GM21737 (cell line): Measurements from ENCODE around the gene C1orf146.
"Not testable (repeated sequence)": the region's sequence is repeated elsewhere in the genome, so short reads cannot be mapped to it uniquely, and the experiment has no call there.

Source experiments
- ATAC-seq: cut with Tn5 transposase; IDR thresholded peaks from one replicate; pipeline ENCODE4 v1.9.1; 2021; ENCODE audit warnings: mild to moderate bottlenecking, moderate library complexity; ENCODE audit not compliant: unreplicated experiment

The C1orf146 gene, protein sequence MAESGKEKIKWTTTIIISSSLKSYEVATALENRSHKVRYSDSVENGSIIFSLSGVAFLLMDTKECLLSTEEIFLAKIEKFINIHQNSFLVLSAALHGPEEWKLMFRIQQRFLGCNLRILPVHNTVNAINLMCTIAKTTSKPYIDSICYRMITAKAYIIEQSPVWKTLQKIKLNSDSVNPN

DNA sequence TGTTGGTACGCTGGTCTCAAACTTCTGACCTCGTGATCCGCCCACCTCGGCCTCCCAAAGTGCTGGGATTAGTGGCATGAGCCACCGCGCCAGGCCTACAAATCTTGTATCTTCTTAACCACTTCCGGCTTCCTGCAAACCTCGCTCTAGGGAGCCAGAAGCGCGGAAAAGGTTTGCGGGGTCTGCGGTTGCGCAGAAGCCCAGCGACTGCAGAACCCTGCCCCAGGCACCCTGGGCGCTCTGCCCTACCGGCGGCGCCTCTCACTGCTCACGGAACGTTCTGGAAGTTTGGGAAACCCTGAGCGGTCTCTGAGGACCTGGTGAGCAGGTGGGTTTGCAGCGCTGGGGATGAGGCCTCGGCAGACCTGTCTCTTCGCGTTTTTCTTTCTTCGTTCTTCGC lies at the start of gene C1orf146:
Gene C1orf146, plus strand, starts transcription at position 195 of the 400 bp plus-strand sequence. CDS start 13,506 bp downstream, outside the sequence.
- ATAC-seq: no peak

DNA sequence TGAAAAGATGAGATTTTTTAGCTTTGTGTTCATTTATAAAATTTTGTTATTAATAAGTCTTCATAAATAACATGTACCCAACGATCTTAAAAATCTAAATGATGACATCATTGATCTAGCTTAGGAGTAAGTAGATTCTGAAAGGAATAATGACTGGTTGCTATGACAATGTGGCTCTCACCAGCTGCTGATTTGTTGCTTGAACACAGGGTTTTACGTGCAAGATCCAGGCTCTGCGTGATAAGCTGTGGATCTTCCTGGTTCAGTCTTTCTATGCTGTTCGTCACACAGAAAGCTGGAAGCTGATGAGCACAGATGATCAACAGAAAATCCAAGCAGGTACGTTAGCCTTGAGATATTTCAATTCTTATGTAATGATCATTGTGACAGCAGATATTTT lies 49.1 kb upstream of the C1orf146 start:
- ATAC-seq: no peak

DNA sequence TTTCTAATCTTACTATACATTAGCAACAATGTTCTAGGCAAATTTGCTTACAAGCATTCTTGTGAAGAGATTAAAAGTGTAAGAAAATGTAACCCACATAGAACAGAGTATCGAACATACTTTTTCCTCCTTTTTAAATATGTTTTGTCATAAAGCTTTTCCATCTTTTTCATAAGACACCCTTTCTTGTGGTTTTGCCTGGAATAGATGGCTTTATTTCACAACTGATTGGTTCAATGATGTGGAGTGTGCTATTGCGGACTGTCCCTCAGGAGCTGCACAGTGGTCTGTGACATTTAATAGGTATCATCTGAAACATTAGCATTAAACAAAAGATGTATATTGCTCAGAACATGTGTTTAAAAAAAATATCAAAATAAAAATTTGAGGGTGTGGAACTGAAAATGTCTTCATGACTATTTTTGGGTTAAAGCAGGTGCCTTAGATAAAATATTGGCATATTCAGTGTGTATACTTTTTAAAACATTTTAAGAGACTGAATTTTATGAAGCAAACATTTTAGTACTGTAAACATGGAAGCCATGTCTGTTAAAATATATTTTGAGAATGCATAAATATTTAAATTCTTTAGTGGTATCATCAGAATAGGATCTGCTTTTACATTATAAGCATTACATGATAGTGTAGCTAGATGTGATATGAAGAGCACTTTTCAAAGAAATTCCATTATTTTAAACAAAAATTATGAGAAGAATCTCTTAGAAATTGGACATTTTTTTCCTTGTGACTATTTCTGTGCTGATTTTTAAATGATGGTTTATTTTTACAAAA lies 48.3 kb upstream of the C1orf146 start:
- ATAC-seq: no peak

DNA sequence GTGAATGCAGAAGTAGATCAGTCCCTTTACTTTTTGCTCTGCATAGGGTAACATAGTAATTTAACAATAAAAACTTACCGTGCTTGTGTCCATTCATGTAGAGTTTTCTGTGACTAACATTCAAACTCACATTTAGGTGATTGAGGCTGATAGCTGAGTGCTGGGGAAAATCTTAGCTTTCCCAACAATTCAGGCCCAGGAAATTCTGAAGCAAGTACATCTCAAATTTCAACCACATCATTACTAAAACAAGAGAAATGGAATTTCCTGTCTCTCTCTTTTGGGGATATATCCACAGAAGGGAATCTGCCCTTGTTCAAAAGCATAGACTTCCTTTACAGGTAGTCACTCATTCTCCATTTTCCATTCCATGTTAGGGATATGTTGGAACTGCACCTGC lies 33.1 kb upstream of the C1orf146 start:
- ATAC-seq: no peak

DNA sequence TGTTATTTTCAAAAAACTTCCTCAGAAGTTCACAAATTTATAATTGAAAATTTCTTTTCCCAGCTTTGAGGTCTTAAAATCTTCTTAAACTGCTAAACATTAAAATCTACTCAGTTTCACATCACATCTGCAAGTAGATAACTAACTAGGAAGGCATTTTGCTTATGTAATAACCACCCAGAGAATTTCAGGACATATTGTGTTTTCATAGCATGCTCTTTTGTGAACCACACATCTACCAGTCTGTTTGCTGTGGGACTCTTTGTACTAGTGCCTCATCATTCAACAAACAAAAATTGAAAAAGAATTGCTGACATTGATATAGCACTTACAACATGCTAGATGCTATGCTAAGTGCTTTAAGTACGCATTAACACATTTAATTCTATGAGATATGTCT lies 31.6 kb upstream of the C1orf146 start:
- ATAC-seq: no peak

DNA sequence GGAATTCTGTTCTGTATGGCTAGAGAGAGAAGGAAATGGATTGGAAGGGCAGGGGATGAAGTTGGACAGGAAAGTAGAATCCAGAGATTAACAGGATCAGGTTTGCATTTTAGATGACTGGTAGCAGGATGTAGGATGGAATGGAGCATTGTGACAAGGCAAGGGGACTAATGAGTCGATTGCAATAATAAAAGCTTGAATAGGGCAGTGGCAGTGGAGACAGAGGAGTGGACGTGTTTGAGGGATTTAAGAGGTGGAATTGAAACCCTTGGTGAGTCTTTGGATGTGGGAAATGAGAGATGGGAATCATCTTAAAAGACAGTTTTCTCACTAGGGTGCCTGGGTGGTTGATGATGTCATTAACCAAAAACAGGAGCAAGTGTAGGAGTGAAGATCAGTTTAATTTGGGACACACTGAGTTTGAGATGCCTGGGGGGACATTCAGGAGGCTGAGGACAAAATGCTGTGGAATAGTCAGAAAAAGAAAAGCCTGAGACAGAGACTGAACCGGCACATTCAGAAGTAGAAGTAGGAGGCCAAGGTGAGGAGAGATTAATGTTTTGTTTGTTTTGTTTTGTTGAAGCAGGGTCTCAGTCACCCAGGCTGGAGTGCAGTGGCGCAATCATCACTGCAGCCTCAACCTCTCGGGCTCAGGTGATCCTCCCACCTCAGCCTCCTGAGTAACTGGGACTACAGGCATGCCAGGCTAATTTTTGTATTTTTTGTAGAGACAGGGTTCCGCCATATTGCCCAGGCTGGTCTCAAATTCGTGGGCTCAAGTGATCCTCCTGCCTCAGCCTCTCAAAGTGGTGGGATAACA lies 29.1 kb upstream of the C1orf146 start:
- no peak for ATAC-seq

GRCh38 chr1:92191726-92192125 lies 26.0 kb upstream of the C1orf146 start:
- ATAC-seq: no peak

DNA sequence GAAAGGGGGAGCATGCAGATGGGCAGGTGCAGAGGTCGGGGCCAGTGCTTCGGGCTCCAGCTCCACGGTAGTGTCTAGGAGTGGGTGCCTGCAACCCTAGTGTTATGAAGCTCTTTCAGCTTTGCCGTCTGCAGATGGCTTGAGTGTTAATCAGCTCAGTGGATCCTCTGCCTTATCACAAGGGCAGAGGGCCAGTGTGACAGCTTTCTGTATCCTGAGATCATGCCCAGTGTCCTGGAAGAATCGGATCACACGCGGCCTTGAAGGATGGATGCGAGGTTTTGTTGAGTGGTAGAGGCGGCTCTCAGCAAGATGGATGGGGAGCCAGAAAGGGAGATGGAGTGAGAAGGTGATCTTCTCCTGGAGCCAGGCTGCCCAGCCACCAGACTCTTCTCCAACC lies 25.5 kb upstream of the C1orf146 start:
- ATAC-seq: no peak

DNA sequence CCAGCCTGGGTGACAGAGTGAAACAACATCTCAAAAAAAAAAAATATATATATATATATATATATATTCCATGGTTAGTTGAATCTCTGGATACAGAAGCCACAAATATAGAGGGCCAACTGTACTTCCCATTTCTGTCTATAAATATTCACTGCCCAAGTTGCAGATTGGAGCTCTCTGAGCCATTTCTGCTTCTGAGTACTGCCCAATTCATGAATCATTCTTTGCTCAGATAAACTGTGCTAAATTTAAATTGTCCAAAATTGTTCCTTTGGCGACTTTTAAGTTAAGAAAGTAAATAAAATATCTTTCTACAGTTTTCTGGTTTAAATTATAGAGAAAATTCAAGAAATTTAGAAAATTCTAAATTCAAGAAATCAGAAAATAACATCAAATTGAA lies 23.2 kb upstream of the C1orf146 start:
- ATAC-seq: no peak

DNA sequence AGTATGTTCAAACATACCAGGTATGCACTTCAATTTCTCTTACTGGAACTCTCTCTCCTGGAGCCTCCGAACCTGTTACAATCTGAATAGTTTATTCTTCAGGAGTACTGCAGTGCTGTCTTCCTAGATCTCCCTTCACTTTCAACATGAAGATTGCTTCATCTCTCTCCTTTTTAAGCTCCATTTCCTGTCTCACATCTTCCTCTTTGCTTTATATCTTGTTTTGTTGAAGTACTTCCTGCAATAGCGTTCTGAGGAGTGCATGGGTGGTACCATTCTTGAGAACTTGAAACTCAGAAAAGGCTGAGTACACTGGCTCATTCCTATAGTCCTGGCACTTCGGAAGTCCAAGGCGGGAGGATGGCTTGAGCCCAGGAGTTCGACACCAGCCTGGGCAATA lies 15.7 kb upstream of the C1orf146 start:
- no peak for ATAC-seq

- no peak for ATAC-seq
Measured at GRCh38 chr1:92203105-92203504, 14.6 kb upstream of the C1orf146 start.

- ATAC-seq: no peak
Measured at GRCh38 chr1:92210701-92211100, 7.0 kb upstream of the C1orf146 start.

DNA sequence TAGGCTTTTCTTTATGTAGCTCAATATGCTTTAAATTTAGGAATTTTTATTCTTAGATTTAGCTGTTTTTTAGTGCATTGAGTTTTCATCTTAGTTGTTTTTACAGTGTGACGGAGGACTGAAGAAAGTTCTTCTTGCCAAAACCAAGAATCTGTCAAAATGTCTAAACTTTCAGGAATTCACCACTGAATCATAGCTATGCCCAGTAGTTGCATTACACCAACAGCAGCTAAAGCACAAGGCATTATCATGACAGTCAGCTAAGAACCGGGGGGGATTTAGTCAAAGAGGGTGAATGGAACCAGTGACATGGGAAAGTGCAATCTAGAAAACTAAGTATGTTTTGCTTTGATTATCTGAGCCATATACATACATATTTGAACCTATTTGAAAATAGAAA lies 6.5 kb upstream of the C1orf146 start:
- ATAC-seq: no peak

GRCh38 chr1:92218559-92218958 lies 844 bp downstream of the C1orf146 start:
- ATAC-seq: no peak

- no peak for ATAC-seq
Measured at GRCh38 chr1:92219028-92219427, 1.3 kb downstream of the C1orf146 start.

- no peak for ATAC-seq
Measured at GRCh38 chr1:92228401-92228800, 10.7 kb downstream of the C1orf146 start.

- no peak for ATAC-seq
Measured at GRCh38 chr1:92230736-92231135, 13.0 kb downstream of the C1orf146 start.

DNA sequence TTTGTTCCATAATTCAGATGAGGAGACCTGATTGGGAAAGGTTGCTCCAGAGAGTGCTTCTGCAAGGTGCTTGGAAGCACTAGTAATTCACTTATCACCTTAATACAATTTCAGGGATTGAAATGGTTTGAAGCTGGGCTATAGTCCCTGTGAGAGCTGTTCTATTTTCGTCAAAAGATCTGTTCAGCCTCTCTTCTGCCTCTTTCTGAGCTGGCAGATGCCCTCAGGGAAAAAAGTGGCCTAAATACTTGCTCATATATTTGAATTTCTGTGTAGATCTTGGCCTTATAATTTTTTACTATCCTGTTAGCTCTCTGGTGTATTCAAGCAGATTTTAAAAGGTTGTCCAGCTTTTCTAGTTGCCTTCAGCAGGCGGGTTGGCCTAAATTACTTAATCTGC lies 22.3 kb downstream of the C1orf146 start:
- ATAC-seq: no peak

DNA sequence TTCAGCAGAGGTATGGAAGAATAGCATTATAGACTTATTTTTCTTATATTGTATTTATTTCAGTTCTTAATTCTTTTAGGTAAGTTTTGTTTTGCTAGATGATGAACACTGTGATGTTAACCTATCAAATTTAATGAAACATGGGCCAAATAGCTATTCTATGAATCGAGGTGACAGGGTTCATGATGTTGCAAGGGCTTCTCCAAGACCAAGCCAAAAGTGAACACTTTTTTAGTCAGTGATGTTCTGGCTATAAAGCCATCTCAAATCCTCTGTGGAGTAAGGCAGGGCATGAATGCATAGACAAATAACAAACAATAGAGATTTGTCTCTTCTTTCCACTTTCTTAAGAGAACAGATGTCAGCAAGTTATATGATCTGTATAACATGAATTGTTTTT lies 26.7 kb downstream of the C1orf146 start:
- no peak for ATAC-seq

DNA sequence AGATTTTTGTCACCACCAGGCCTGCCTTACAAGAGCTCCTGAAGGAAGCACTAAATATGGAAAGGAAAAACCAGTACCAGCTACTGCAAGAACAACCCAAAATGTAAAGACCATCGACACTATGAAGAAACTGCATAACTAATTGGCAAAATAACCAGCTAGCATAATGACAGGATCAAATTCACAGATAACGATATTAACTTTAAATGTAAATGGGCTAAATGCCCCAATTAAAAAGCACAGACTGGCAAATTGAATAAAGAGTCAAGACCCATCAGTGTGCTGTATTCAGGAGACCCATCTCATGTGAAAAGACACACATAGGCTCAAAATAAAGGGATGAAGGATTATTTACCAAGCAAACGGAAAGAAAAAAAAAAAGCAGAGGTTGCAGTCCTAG lies 37.0 kb downstream of the C1orf146 start:
- not testable (repeated sequence) for ATAC-seq

DNA sequence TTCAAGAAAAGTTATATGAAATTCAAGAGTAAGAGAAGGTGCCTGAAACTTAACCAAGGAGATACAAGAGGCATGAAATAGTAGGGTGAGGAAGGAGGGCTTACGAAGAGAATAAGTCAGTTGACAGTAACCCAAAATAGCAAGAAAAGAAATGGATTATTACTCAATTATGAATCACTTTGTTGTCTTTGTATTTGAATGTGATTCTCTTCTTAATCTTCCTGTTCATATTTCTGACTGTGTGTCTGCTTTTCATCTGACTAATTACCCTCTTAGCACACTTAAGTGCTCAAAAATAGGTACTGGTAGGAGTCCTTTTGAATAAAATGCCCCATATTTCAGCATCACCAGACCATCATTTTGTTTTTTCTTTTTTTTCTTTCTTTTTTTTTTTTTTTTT lies 41.6 kb downstream of the C1orf146 start:
- ATAC-seq: no peak

DNA sequence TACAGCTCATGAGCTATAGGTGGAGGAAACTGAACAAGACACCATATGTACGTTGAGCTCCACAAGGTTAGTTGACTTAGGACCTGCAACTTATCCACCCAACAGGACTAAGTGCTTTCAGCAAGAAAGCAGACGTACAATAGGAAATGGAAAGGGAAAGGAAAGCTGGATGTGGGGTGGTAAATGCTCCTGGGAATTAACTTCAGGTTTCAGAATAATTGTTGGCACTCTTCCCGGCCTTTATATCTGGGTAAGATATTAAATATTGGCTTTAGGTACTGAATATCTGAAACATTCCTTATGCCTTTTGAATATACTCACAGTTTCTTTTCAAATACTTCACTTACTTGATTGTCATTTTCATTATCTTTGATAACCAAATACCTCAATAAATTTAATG lies 44.8 kb downstream of the C1orf146 start:
- no peak for ATAC-seq
